GM13977 (cell line): Measurements from ENCODE around the gene PCSK5.

Experiments
- DNase-seq: peaks from one replicate; pipeline ENCODE4 v3.0.0; 2012; ENCODE audit warnings: low spot score
- CTCF ChIP-seq: IDR thresholded peaks from 2 replicates; pipeline ENCODE4 v1.5.1; 2012; ENCODE audit warnings: mild to moderate bottlenecking, control low read depth; ENCODE audit not compliant: insufficient read depth; ENCODE audit errors: extremely low read depth, missing control alignments
- in situ Hi-C: fragments of 300-500 bp; cut with MboI; formaldehyde crosslinking; loops from one replicate; pipeline ENCODE4 v1.12.0; 2022; ENCODE audit warnings: low sequenced_read_pairs, low pct_unique_long_range_greater_than_20kb, mixed read lengths, inconsistent platforms; ENCODE audit not compliant: unreplicated experiment

The PCSK5 gene

GRCh38 chr9:76290555-76290954 is 400.1 kb downstream of the PCSK5 start:
- no peak for TF ChIP-seq CTCF
- in situ Hi-C loops, result no loop called here
- DNase-seq, result no peak

- no peak for DNase-seq
- in situ Hi-C loops, result no loop called here
- TF ChIP-seq CTCF, result no peak
Observed at GRCh38 chr9:76292246-76292645, 401.8 kb downstream of the PCSK5 start.

GRCh38 chr9:76292658-76293057 is 402.2 kb downstream of the PCSK5 start:
- in situ Hi-C loops, result no loop called here
- no peak for TF ChIP-seq CTCF
- DNase-seq, result no peak

- DNase-seq, result no peak
- in situ Hi-C loops, result no loop called here
- no peak for TF ChIP-seq CTCF
Observed at GRCh38 chr9:76294301-76294700, 403.8 kb downstream of the PCSK5 start.

GRCh38 chr9:76296561-76297310 is 406.3 kb downstream of the PCSK5 start:
- DNase-seq, result no peak
- in situ Hi-C loops, result no loop called here
- TF ChIP-seq CTCF, result no peak

GRCh38 chr9:76297721-76298239 is 407.3 kb downstream of the PCSK5 start:
- in situ Hi-C loops, result no loop called here
- no peak for TF ChIP-seq CTCF
- no peak for DNase-seq
